ENCODE measurements around the gene TGM2.

DNA sequence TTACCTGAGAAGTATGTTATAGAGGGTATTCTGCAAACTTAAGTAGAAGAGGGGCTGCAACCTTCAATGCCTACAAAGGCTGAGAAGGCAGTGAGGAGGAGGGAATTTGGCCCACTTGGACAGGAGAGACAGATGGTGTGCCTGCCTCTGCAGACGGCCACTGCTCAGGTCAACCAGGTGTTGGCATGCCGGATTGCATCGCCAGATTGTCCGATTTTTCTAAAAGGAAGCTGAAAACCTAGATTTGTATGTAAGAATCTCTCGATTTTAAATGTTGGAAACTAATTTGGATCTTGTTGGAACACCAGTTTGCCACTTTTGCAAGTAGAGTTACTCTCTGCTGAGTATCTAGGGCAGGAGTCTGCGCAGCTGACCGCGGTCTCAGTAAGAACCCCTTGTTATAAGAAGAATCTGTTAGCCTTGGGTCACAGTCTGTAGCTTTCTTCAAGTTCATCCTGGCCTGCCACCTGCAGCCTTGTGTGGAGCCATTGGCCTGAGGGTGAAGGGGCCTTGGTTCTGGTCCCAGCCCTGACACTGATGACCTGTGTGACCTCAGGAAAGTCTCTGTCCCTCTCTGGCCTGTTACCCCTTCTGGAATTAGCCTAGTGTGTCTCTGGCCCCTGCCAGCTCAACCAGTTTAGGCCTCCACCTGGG lies 54.4 kb downstream of the TGM2 start:
- TF ChIP-seq TOX (CRISPR knock-in tag; IDR thresholded peaks at IDR 0.05; ENCODE audit: borderline replicate concordance) (no peak), RARB (CRISPR knock-in tag; IDR thresholded peaks at IDR 0.05) (no peak)
